ENCODE results near the gene B4GALT5. TPM values are rescaled to one million over a fixed set of nuclear protein-coding genes. Genes with fewer than 3 reads are reported as not detected.

The B4GALT5 gene
- total RNA-seq, 1 experiment from 2014 or later, result 3.7 TPM

DNA sequence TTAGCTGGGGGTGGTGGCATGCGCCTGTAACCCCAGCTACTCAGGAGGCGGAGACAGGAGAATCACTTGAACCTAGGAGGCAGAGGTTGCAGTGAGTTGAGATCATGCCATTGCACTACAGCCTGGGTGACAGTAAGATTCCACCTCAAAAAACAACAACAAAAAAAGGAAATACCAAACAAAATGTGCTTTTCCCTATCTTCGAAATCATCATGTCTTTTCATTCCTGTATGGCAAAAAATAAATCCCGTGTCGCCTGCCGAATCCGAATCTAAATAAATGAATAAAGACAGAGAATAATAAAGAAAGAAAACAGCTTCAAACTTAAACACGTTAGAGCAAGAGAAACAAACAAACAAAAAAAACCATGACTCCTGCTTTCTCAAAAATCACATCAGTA is 11.8 kb downstream of the B4GALT5 start:
- H3K9me3 ChIP-seq (ENCODE audit: low read length), result no peaks in the 10 kb centered on the region
- no peaks in the 10 kb centered on the region for H3K36me3 ChIP-seq (ENCODE audit: insufficient read depth, low read length)
- H3K9ac ChIP-seq (ENCODE audit: low read length), result no peak overlapping the region
- peaks cover 15% of the 10 kb centered on the region; the same call in 1 of the 2 replicates for H4K20me1 ChIP-seq (ENCODE audit: insufficient read depth, low read depth, low read length)
- no peaks in the 10 kb centered on the region for H3K9me2 ChIP-seq (replicated peaks; ENCODE audit: insufficient read depth, low read length)
- no peak overlapping the region for H3K4me3 ChIP-seq (ENCODE audit: low read length)
- no peaks in the 10 kb centered on the region for H3K79me2 ChIP-seq (ENCODE audit: low read length)
- H3K27ac ChIP-seq (ENCODE audit: low read length), result no peak overlapping the region
- H3K4me2 ChIP-seq (ENCODE audit: low read depth, low read length, poor library complexity, severe bottlenecking), result no peak overlapping the region
- H3K27me3 ChIP-seq (ENCODE audit: low read length), result 0 out of 2 replicates have a peak, but pooled peaks cover 2% of the 10 kb centered on the region
- H2AFZ ChIP-seq (ENCODE audit: low read length), result no peak overlapping the region
- peaks cover 6% of the 10 kb centered on the region for H3K4me1 ChIP-seq (ENCODE audit: low read length)
- no peak for DNase-seq

GRCh38 chr20:49701241-49701790 is 12.4 kb downstream of the B4GALT5 start:
- no peak overlapping the region for H3K27ac ChIP-seq (ENCODE audit: low read length)
- H2AFZ ChIP-seq (ENCODE audit: low read length), result no peak overlapping the region
- 0 out of 2 replicates have a peak, but pooled peaks cover 2% of the 10 kb centered on the region for H3K27me3 ChIP-seq (ENCODE audit: low read length)
- H3K4me3 ChIP-seq (ENCODE audit: low read length), result no peak overlapping the region
- H3K36me3 ChIP-seq (ENCODE audit: insufficient read depth, low read length), result no peaks in the 10 kb centered on the region
- no peak overlapping the region for H3K9ac ChIP-seq (ENCODE audit: low read length)
- H3K9me2 ChIP-seq (replicated peaks; ENCODE audit: insufficient read depth, low read length), result no peaks in the 10 kb centered on the region
- H3K79me2 ChIP-seq (ENCODE audit: low read length), result no peaks in the 10 kb centered on the region
- H3K4me1 ChIP-seq (ENCODE audit: low read length), result peaks cover 6% of the 10 kb centered on the region
- no peak overlapping the region for H3K4me2 ChIP-seq (ENCODE audit: low read depth, low read length, poor library complexity, severe bottlenecking)
- peaks cover 14% of the 10 kb centered on the region; the same call in 1 of the 2 replicates for H4K20me1 ChIP-seq (ENCODE audit: insufficient read depth, low read depth, low read length)
- DNase-seq, result no peak
- no peaks in the 10 kb centered on the region for H3K9me3 ChIP-seq (ENCODE audit: low read length)

GRCh38 chr20:49700411-49701185 is 13.1 kb downstream of the B4GALT5 start:
- no peak for DNase-seq
- Histone ChIP-seq H3K36me3 (ENCODE audit: insufficient read depth, low read length) (no peaks in the 10 kb centered on the region), H3K4me3 (ENCODE audit: low read length) (no peak overlapping the region), H2AFZ (ENCODE audit: low read length) (no peak overlapping the region), H3K27ac (ENCODE audit: low read length) (no peak overlapping the region), H3K9me2 (replicated peaks; ENCODE audit: insufficient read depth, low read length) (no peaks in the 10 kb centered on the region), H3K27me3 (ENCODE audit: low read length) (0 out of 2 replicates have a peak, but pooled peaks cover 2% of the 10 kb centered on the region), H3K4me1 (ENCODE audit: low read length) (peaks cover 6% of the 10 kb centered on the region), H3K9ac (ENCODE audit: low read length) (no peak overlapping the region), H4K20me1 (ENCODE audit: insufficient read depth, low read depth, low read length) (peaks cover 13% of the 10 kb centered on the region; the same call in 1 of the 2 replicates), H3K79me2 (ENCODE audit: low read length) (no peaks in the 10 kb centered on the region), H3K9me3 (ENCODE audit: low read length) (no peaks in the 10 kb centered on the region), H3K4me2 (ENCODE audit: low read depth, low read length, poor library complexity, severe bottlenecking) (no peak overlapping the region)

- H4K20me1 ChIP-seq (ENCODE audit: insufficient read depth, low read depth, low read length), result peaks cover 15% of the 10 kb centered on the region; the same call in 1 of the 2 replicates
- H2AFZ ChIP-seq (ENCODE audit: low read length), result no peak overlapping the region
- H3K9ac ChIP-seq (ENCODE audit: low read length), result no peak overlapping the region
- 0 out of 2 replicates have a peak, but pooled peaks cover 2% of the 10 kb centered on the region for H3K27me3 ChIP-seq (ENCODE audit: low read length)
- H3K4me2 ChIP-seq (ENCODE audit: low read depth, low read length, poor library complexity, severe bottlenecking), result no peak overlapping the region
- no peaks in the 10 kb centered on the region for H3K36me3 ChIP-seq (ENCODE audit: insufficient read depth, low read length)
- no peaks in the 10 kb centered on the region for H3K9me3 ChIP-seq (ENCODE audit: low read length)
- no peak overlapping the region for H3K4me3 ChIP-seq (ENCODE audit: low read length)
- no peaks in the 10 kb centered on the region for H3K4me1 ChIP-seq (ENCODE audit: low read length)
- DNase-seq, result no peak
- no peaks in the 10 kb centered on the region for H3K79me2 ChIP-seq (ENCODE audit: low read length)
- H3K9me2 ChIP-seq (replicated peaks; ENCODE audit: insufficient read depth, low read length), result no peaks in the 10 kb centered on the region
- no peak overlapping the region for H3K27ac ChIP-seq (ENCODE audit: low read length)
Observed at GRCh38 chr20:49699200-49699992, 14.3 kb downstream of the B4GALT5 start.

GRCh38 chr20:49698477-49698876 is 15.2 kb downstream of the B4GALT5 start:
- no peaks in the 10 kb centered on the region for H3K9me2 ChIP-seq (replicated peaks; ENCODE audit: insufficient read depth, low read length)
- peaks cover 20% of the 10 kb centered on the region for H4K20me1 ChIP-seq (ENCODE audit: insufficient read depth, low read depth, low read length)
- no peak for DNase-seq
- no peaks in the 10 kb centered on the region for H3K9me3 ChIP-seq (ENCODE audit: low read length)
- H3K27me3 ChIP-seq (ENCODE audit: low read length), result no peaks in the 10 kb centered on the region
- H3K4me2 ChIP-seq (ENCODE audit: low read depth, low read length, poor library complexity, severe bottlenecking), result no peak overlapping the region
- H3K4me1 ChIP-seq (ENCODE audit: low read length), result peaks cover 8% of the 10 kb centered on the region
- no peak overlapping the region for H3K27ac ChIP-seq (ENCODE audit: low read length)
- H3K79me2 ChIP-seq (ENCODE audit: low read length), result no peaks in the 10 kb centered on the region
- no peak overlapping the region for H2AFZ ChIP-seq (ENCODE audit: low read length)
- no peak overlapping the region for H3K4me3 ChIP-seq (ENCODE audit: low read length)
- H3K36me3 ChIP-seq (ENCODE audit: insufficient read depth, low read length), result no peaks in the 10 kb centered on the region
- H3K9ac ChIP-seq (ENCODE audit: low read length), result no peak overlapping the region

- DNase-seq, result no peak
- Histone ChIP-seq H3K36me3 (ENCODE audit: insufficient read depth, low read length) (no peaks in the 10 kb centered on the region), H3K27me3 (ENCODE audit: low read length) (no peaks in the 10 kb centered on the region), H3K4me3 (ENCODE audit: low read length) (no peak overlapping the region), H3K4me1 (ENCODE audit: low read length) (peaks cover 10% of the 10 kb centered on the region), H4K20me1 (ENCODE audit: insufficient read depth, low read depth, low read length) (peaks cover 32% of the 10 kb centered on the region), H3K9me3 (ENCODE audit: low read length) (no peaks in the 10 kb centered on the region), H3K4me2 (ENCODE audit: low read depth, low read length, poor library complexity, severe bottlenecking) (no peak overlapping the region), H3K9me2 (replicated peaks; ENCODE audit: insufficient read depth, low read length) (no peaks in the 10 kb centered on the region), H3K9ac (ENCODE audit: low read length) (no peak overlapping the region), H3K79me2 (ENCODE audit: low read length) (no peaks in the 10 kb centered on the region), H2AFZ (ENCODE audit: low read length) (no peak overlapping the region), H3K27ac (ENCODE audit: low read length) (no peak overlapping the region)
Observed at GRCh38 chr20:49697071-49697470, 16.6 kb downstream of the B4GALT5 start.

- H3K27me3 ChIP-seq (ENCODE audit: low read length), result no peaks in the 10 kb centered on the region
- no peak overlapping the region for H3K9ac ChIP-seq (ENCODE audit: low read length)
- DNase-seq, result no peak
- H3K4me2 ChIP-seq (ENCODE audit: low read depth, low read length, poor library complexity, severe bottlenecking), result no peak overlapping the region
- no peak overlapping the region for H3K27ac ChIP-seq (ENCODE audit: low read length)
- H2AFZ ChIP-seq (ENCODE audit: low read length), result no peak overlapping the region
- no peak overlapping the region for H3K4me3 ChIP-seq (ENCODE audit: low read length)
- no peaks in the 10 kb centered on the region for H3K9me2 ChIP-seq (replicated peaks; ENCODE audit: insufficient read depth, low read length)
- H3K4me1 ChIP-seq (ENCODE audit: low read length), result peaks cover 10% of the 10 kb centered on the region
- H3K9me3 ChIP-seq (ENCODE audit: low read length), result no peaks in the 10 kb centered on the region
- H4K20me1 ChIP-seq (ENCODE audit: insufficient read depth, low read depth, low read length), result peaks cover 32% of the 10 kb centered on the region
- H3K79me2 ChIP-seq (ENCODE audit: low read length), result no peaks in the 10 kb centered on the region
- H3K36me3 ChIP-seq (ENCODE audit: insufficient read depth, low read length), result no peaks in the 10 kb centered on the region
Observed at GRCh38 chr20:49696594-49696993, 17.1 kb downstream of the B4GALT5 start.

DNA sequence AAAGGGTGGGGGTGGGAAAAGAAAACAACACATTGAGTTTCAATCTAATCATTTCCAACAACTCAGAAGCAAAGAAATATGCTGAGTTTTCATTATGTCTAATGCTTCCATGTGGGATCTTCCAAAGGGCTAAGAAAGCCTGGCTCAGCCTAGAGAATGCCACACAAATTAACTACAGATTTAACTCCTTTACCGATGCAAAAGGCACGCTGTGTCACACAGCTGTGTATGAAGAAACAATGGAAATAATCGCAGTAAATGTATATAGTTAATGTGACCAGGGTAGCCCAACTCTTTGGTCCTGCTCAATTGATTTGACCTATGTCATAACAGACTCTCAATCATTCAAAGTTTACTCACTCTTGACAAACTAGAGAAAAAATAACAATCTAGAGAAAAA is 17.8 kb downstream of the B4GALT5 start:
- no peak overlapping the region for H3K27ac ChIP-seq (ENCODE audit: low read length)
- no peak overlapping the region for H3K4me3 ChIP-seq (ENCODE audit: low read length)
- H3K4me2 ChIP-seq (ENCODE audit: low read depth, low read length, poor library complexity, severe bottlenecking), result no peak overlapping the region
- no peaks in the 10 kb centered on the region for H3K9me3 ChIP-seq (ENCODE audit: low read length)
- H3K27me3 ChIP-seq (ENCODE audit: low read length), result no peaks in the 10 kb centered on the region
- no peak overlapping the region for H2AFZ ChIP-seq (ENCODE audit: low read length)
- no peaks in the 10 kb centered on the region for H3K9me2 ChIP-seq (replicated peaks; ENCODE audit: insufficient read depth, low read length)
- peaks cover 28% of the 10 kb centered on the region for H4K20me1 ChIP-seq (ENCODE audit: insufficient read depth, low read depth, low read length)
- peaks cover 10% of the 10 kb centered on the region for H3K4me1 ChIP-seq (ENCODE audit: low read length)
- H3K79me2 ChIP-seq (ENCODE audit: low read length), result no peaks in the 10 kb centered on the region
- no peak overlapping the region for H3K9ac ChIP-seq (ENCODE audit: low read length)
- no peaks in the 10 kb centered on the region for H3K36me3 ChIP-seq (ENCODE audit: insufficient read depth, low read length)
- no peak for DNase-seq
